Measurements from ENCODE around the gene TUBB1. TPM values are rescaled to one million over a fixed set of nuclear protein-coding genes. Genes with fewer than 3 reads are reported as not detected.

The TUBB1 gene
- total and polyA plus RNA-seq, 4 experiments from 2014 or later: not detected

Other genes starting within 250 kb of the TUBB1 start
- gene GNAS-AS1, start 168.5 kb upstream of the TUBB1 start, total RNA-seq: 1 to 10 TPM in 1 of 2 experiments, under 1 TPM in 1; 0.94 to 1.1 TPM
- not detected for gene GNAS-AS1, start 168.5 kb upstream of the TUBB1 start, polyA plus RNA-seq
- 100 to 1,000 TPM; 641 to 645 TPM for gene GNAS, start 166.7 kb upstream of the TUBB1 start, total RNA-seq
- gene GNAS, start 166.7 kb upstream of the TUBB1 start, polyA plus RNA-seq: 100 to 1,000 TPM in 1 of 2 donors, 10 to 100 TPM in 1; 70.1 to 184 TPM
- 10 to 100 TPM; 77.6 to 93.3 TPM for gene NELFCD, start 38.2 kb upstream of the TUBB1 start, total RNA-seq
- gene NELFCD, start 38.2 kb upstream of the TUBB1 start, polyA plus RNA-seq: 10 to 100 TPM; 72.6 to 88.0 TPM
- 10 to 100 TPM; 34.8 to 37.3 TPM for gene CTSZ, start 12.2 kb upstream of the TUBB1 start, total RNA-seq
- 1 to 10 TPM in 1 of 2 donors, under 1 TPM in 1; 0.76 to 3.4 TPM for gene CTSZ, start 12.2 kb upstream of the TUBB1 start, polyA plus RNA-seq
- 10 to 100 TPM; 77.2 to 84.5 TPM for gene ATP5F1E, start 12.9 kb downstream of the TUBB1 start, total RNA-seq
- 100 to 1,000 TPM in 1 of 2 donors, 10 to 100 TPM in 1; 76.9 to 102 TPM for gene ATP5F1E, start 12.9 kb downstream of the TUBB1 start, polyA plus RNA-seq
- gene PRELID3B, start 23.4 kb downstream of the TUBB1 start, total RNA-seq: 10 to 100 TPM; 47.0 to 53.5 TPM
- 10 to 100 TPM; 35.7 to 54.7 TPM for gene PRELID3B, start 23.4 kb downstream of the TUBB1 start, polyA plus RNA-seq
- 10 to 100 TPM; 46.8 to 49.0 TPM for gene ZNF831, start 144.4 kb downstream of the TUBB1 start, total RNA-seq
- 10 to 100 TPM in 1 of 2 donors, 1 to 10 TPM in 1; 7.8 to 12.1 TPM for gene ZNF831, start 144.4 kb downstream of the TUBB1 start, polyA plus RNA-seq